Adrenal gland (tissue), 12 donors: ENCODE results near the gene RFLNA. TPM values are rescaled to one million over a fixed set of nuclear protein-coding genes. Genes with fewer than 3 reads are reported as not detected.

ENCODE experiments used
- DNase-seq, 7 donors: peaks; one replicate each; pipeline ENCODE4 v3.0.0-alpha.2; 2019 to 2020
- H3K27ac ChIP-seq, 5 donors: fragments of 200-600 bp; sonication (generic) in 4 of 5; 1 replicate in 3 of 5; 2 replicates in 2 of 5; pipeline versions ENCODE4 v1.5.1 to v1.8.0; 2016 to 2020; ENCODE audit warnings: mild to moderate bottlenecking in 1 of 5
- H3K27me3 ChIP-seq: fragments of 200-600 bp; 2 replicates; pipeline ENCODE4 v1.8.0; 2021
- H3K36me3 ChIP-seq, 2 donors: fragments of 200-600 bp; replicated peaks in 1 of 2; 1 replicate in 1 of 2; 2 replicates in 1 of 2; pipeline versions ENCODE4 v1.5.1 to v1.8.0; 2018 to 2022
- H3K4me1 ChIP-seq, 2 donors: fragments of 200-600 bp; replicated peaks in 1 of 2; 1 replicate in 1 of 2; 2 replicates in 1 of 2; pipeline versions ENCODE4 v1.5.1 to v1.8.0; 2018 to 2021
- H3K4me3 ChIP-seq, 4 donors: fragments of 200-600 bp; sonication (generic) in 3 of 4; one replicate each; pipeline ENCODE4 v1.5.1; 2016 to 2018
- H3K9me3 ChIP-seq, 3 donors: fragments of 200-600 bp; sonication (generic) in 1 of 3; replicated peaks in 1 of 3; 1 replicate in 2 of 3; 2 replicates in 1 of 3; pipeline versions ENCODE4 v1.5.1 to v1.8.0; 2016 to 2021
- POLR2A ChIP-seq, 2 donors: fragments of 450-650 bp; IDR thresholded peaks; one replicate each; pipeline ENCODE4 v1.6.1; 2017; ENCODE audit warnings: antibody characterized with exemption in 2 of 2, mild to moderate bottlenecking in 2 of 2, moderate library complexity in 1 of 2
- WGBS, 4 donors: extraction: QIAGEN DNeasy Blood & Tissue Kit in 2 of 4; methylation state at CpG; one replicate each; pipeline versions ENCODE4 v1.1.5 to v1.1.7; 2013 to 2017; 5-methylcytosine and 5-hydroxymethylcytosine counted together
- intact Hi-C, 2 donors: fragments of 100-400 bp; cut with DNase I; formaldehyde crosslinking; loops; one replicate each; pipeline versions ENCODE4 v1.14.1 to v1.15.0; 2022 to 2023
- polyA plus RNA-seq, 3 donors: library from polyadenylated mRNA; stranded (reverse); fragments of 200-250 nt in 2 of 3; fragments of 350-450 nt in 1 of 3; fragmentation: Illumina TruSeq in 1 of 3; extraction: RNeasy Lipid Tissue Mini Kit (QIAGEN cat#74804) in 1 of 3; gene quantifications; one replicate each; pipeline ENCODE4 v1.2.3, GENCODE V29; 2013 to 2014
- total RNA-seq, 9 donors: library from RNA; depleted of rRNA in 4 of 9; stranded (reverse); fragments of >200 nt in 4 of 9; fragments of 120-200 nt in 1 of 9; fragmentation: NEBNext Ultra II Directional in 1 of 9; extraction: Animal tissue kit (Norgen Biotek cat#: 25700) in 1 of 9; gene quantifications; one replicate each; pipeline versions ENCODE4 v1.1.0 to v1.2.4, GENCODE V29; 2013 to 2023
- TF ChIP-seq, protein P1 (sequence below), 6 experiments: fragments of 450-650 bp in 4 of 6; fragments of 200-600 bp in 2 of 6; sonication (generic) in 1 of 6; IDR thresholded peaks; 1 replicate in 5 of 6; 2 replicates in 1 of 6; pipeline versions ENCODE4 v1.5.1 to v1.8.0; 2016 to 2021; ENCODE audit warnings: antibody characterized with exemption in 6 of 6, mild to moderate bottlenecking in 2 of 6, moderate library complexity in 1 of 6
- donor health status: healthy with polysubstance abuse.
- donor health status: Bipolar disorder and iron deficiency.
- donor health status: DM: yes; HTN: yes; CAD: no.
- donor health status: DM: no; HTN: no; CAD: no.
- donor health status: DM: no; HTN: no; CAD: no.
- donor health status: DM: yes; HTN: yes; CAD: no.

The RFLNA gene
- total and polyA plus RNA-seq, 12 donors = 0.38 to 3.9 (median 1.4) TPM; not detected in 1

DNA sequence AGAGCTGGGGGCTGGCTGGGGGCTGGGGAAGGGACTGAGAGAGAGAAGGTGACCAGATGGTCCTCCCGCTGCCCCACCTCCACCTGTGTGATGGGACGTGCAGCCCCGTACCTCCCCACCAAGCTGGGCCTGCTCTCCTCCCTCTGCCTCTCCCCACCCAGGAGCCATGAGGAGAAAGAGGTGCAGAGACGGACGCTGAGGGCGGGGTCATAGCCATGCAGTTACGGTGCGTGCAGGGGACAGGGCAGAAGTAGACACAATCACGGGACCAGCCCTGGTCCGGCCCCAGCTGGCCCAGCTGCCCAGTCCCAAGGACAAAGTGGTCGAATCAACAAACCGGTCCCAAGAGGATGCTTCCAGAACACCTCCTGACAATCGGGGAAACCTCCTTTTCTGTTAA lies 33.2 kb downstream of the RFLNA start:
- WGBS, 4 donors = 60 to 76% (median 74%) methylated on average over 12 to 13 of the region's 13 CpGs
- intact Hi-C loops = no loop called here
- Histone ChIP-seq H3K27ac (peak overlapping the region in 1 of 5 donors; percentile 0), H3K36me3 (peaks cover 0 to 85% of the 10 kb centered on the region in 2 donors), H3K9me3 (peaks cover 0 to 10% (median 0%) of the 10 kb centered on the region in 3 donors), H3K27me3 (no peaks in the 10 kb centered on the region), H3K4me1 (no peaks in the 10 kb centered on the region), H3K4me3 (no peak overlapping the region)
- no peak for TF ChIP-seq POLR2A (IDR thresholded peaks at IDR 0.05)
- TF ChIP-seq, protein P1, sequence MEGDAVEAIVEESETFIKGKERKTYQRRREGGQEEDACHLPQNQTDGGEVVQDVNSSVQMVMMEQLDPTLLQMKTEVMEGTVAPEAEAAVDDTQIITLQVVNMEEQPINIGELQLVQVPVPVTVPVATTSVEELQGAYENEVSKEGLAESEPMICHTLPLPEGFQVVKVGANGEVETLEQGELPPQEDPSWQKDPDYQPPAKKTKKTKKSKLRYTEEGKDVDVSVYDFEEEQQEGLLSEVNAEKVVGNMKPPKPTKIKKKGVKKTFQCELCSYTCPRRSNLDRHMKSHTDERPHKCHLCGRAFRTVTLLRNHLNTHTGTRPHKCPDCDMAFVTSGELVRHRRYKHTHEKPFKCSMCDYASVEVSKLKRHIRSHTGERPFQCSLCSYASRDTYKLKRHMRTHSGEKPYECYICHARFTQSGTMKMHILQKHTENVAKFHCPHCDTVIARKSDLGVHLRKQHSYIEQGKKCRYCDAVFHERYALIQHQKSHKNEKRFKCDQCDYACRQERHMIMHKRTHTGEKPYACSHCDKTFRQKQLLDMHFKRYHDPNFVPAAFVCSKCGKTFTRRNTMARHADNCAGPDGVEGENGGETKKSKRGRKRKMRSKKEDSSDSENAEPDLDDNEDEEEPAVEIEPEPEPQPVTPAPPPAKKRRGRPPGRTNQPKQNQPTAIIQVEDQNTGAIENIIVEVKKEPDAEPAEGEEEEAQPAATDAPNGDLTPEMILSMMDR (IDR thresholded peaks at IDR 0.05) = no peak
- peak in 1 of 7 donors; percentile 45 for DNase-seq

GRCh38 chr12:124328636-124329035 lies 33.7 kb downstream of the RFLNA start:
- no peaks in the 10 kb centered on the region for H3K27me3 ChIP-seq
- H3K4me3 ChIP-seq = no peak overlapping the region
- intact Hi-C loops = no loop called here
- no peak for DNase-seq
- H3K36me3 ChIP-seq = peaks cover 0 to 87% of the 10 kb centered on the region in 2 donors
- no peaks in the 10 kb centered on the region for H3K4me1 ChIP-seq
- 77 to 82% (median 79%) methylated on average over 14 of the region's 14 CpGs for WGBS, 4 donors
- peaks cover 0 to 8% (median 0%) of the 10 kb centered on the region in 3 donors for H3K9me3 ChIP-seq
- no peak for TF ChIP-seq POLR2A (IDR thresholded peaks at IDR 0.05)
- TF ChIP-seq, protein P1 (IDR thresholded peaks at IDR 0.05) = no peak
- H3K27ac ChIP-seq = no peak overlapping the region

- 91 to 92% (median 91%) methylated on average over 12 to 15 of the region's 15 CpGs; no CpG with 5 or more reads in 1 of the 4 donors for WGBS, 4 donors
- Histone ChIP-seq H3K9me3 (no peaks in the 10 kb centered on the region), H3K4me1 (no peaks in the 10 kb centered on the region), H3K4me3 (no peak overlapping the region), H3K27me3 (no peaks in the 10 kb centered on the region), H3K27ac (no peak overlapping the region), H3K36me3 (peaks cover 0 to 92% of the 10 kb centered on the region in 2 donors)
- no peak for DNase-seq
- intact Hi-C loops = no loop called here
- TF ChIP-seq POLR2A (IDR thresholded peaks at IDR 0.05) = no peak
- TF ChIP-seq, protein P1 (IDR thresholded peaks at IDR 0.05) = no peak
Measured at GRCh38 chr12:124332058-124332672, 37.3 kb downstream of the RFLNA start.

DNA sequence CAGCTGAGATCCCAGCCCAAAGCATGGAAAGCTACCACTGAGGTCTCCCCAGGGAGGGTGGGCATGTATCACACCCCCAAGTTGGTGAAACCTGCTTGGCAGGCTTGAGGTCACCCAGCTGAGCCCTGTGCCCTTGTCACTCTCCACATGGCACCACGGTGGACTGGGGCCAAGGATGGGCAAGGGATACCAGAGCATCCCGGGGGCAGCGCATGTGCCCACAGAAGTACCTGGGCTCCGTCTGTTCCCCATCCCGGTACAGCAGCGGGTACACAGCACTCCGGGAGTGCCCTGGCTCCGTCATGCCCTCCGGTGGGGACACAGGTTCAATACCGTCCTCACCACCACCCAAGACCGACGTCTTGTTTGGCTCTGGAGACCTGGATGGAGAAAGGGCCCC lies 38.0 kb downstream of the RFLNA start:
- peaks cover 0 to 99% of the 10 kb centered on the region in 2 donors for H3K36me3 ChIP-seq
- no peaks in the 10 kb centered on the region for H3K9me3 ChIP-seq

More for the DNA sequence above, 38.0 kb downstream of the RFLNA start:
- Histone ChIP-seq H3K4me3 (no peak overlapping the region), H3K27me3 (no peaks in the 10 kb centered on the region), H3K4me1 (no peaks in the 10 kb centered on the region), H3K27ac (no peak overlapping the region)
- WGBS, 4 donors = 85 to 89% (median 88%) methylated on average over 9 to 12 of the region's 12 CpGs
- DNase-seq = no peak
- TF ChIP-seq, protein P1 (IDR thresholded peaks at IDR 0.05) = no peak
- TF ChIP-seq POLR2A (IDR thresholded peaks at IDR 0.05) = no peak
- intact Hi-C loops = no loop called here
